HCT116 (cell line): Measurements from ENCODE around the gene AOAH. TPM values are rescaled to one million over a fixed set of nuclear protein-coding genes. Genes with fewer than 3 reads are reported as not detected.

ENCODE experiments used
- ATAC-seq: fragments of 200-7000 bp; cut with Tn5 transposase; 2 replicates; pipeline ENCODE4 v1.9.1; 2020; ENCODE audit warnings: mild to moderate bottlenecking, moderate library complexity
- BruUV-seq: library from RNA; stranded (reverse); fragments of 400-500 nt; replicated peaks from 2 replicates; lab custom pipeline; 2021; lab: Mats Ljungman, UMichigan
- CTCF ChIA-PET: fragments of 300-600 bp; sonication (Branson Sonifier 250); formaldehyde crosslinking; loops from one replicate; lab custom pipeline; 2021; ENCODE audit warnings: antibody characterized with exemption; lab: Charles Lee
- POLR2A ChIA-PET: fragments of 300-600, 350-600 bp; sonication (Branson Sonifier 250); formaldehyde crosslinking; loops from one replicate; lab custom pipeline; 2021; ENCODE audit warnings: antibody characterized with exemption; lab: Charles Lee
- RAD21 ChIA-PET, 2 experiments: fragments of 300-600 bp; sonication (Branson Sonifier 250); formaldehyde crosslinking; loops; one replicate each; lab custom pipeline; 2023; ENCODE audit warnings: low total read pairs in 2 of 2; ENCODE audit not compliant: uncharacterized antibody in 2 of 2, unreplicated experiment in 2 of 2, low non-redundant PET in 1 of 2; lab: Charles Lee
- DNase-seq: peaks from one replicate; pipeline ENCODE4 v3.0.0-alpha.2; 2010; ENCODE audit warnings: low read depth, low spot score
- H2AFZ ChIP-seq: fragments of 200-600 bp; shearing (Covaris generic), sonication (generic); 2 replicates; pipeline ENCODE4 v1.6.1; 2017; ENCODE audit warnings: low read depth, mixed run types, mixed read lengths, antibody characterized with exemption, low read length; ENCODE audit not compliant: poor library complexity, severe bottlenecking
- H3K27ac ChIP-seq: 2 replicates; pipeline ENCODE4 v1.5.1; 2012; ENCODE audit warnings: low read depth, low read length
- H3K27me3 ChIP-seq: fragments of 200-600 bp; sonication (generic); 2 replicates; pipeline ENCODE4 v1.6.1; 2016; ENCODE audit warnings: mixed run types, low read length, mixed read lengths; ENCODE audit not compliant: insufficient read depth
- H3K36me3 ChIP-seq, 2 experiments: fragments of 200-500 bp in 1 of 2; fragments of 200-600 bp in 1 of 2; sonication (Bioruptor generic) in 1 of 2; sonication (generic) in 1 of 2; 2 replicates each; pipeline versions ENCODE4 v1.5.1 to v1.6.1; 2014 to 2016; ENCODE audit warnings: low read length in 2 of 2, inconsistent platforms in 1 of 2, mixed read lengths in 1 of 2, mixed run types in 1 of 2; ENCODE audit not compliant: insufficient read depth in 2 of 2, control insufficient read depth in 1 of 2
- H3K4me1 ChIP-seq, 2 experiments: fragments of 200-600 bp in 1 of 2; sonication (generic) in 1 of 2; 2 replicates each; pipeline versions ENCODE4 v1.5.1 to v1.6.1; 2012 to 2017; ENCODE audit warnings: low read length in 2 of 2, inconsistent platforms in 1 of 2, mild to moderate bottlenecking in 1 of 2, mixed read lengths in 1 of 2, mixed run types in 1 of 2, moderate library complexity in 1 of 2; ENCODE audit not compliant: insufficient read depth in 2 of 2, control insufficient read depth in 1 of 2
- H3K4me2 ChIP-seq: fragments of 200-600 bp; sonication (generic); 2 replicates; pipeline ENCODE4 v1.6.1; 2017; ENCODE audit warnings: mixed run types, low read length, mixed read lengths
- H3K4me3 ChIP-seq, 2 experiments: fragments of 200-600 bp in 1 of 2; sonication (generic) in 1 of 2; replicated peaks in 1 of 2; 2 replicates each; pipeline ENCODE4 v1.5.1; 2011 to 2016; ENCODE audit warnings: low read length in 2 of 2, control low read depth in 1 of 2, low read depth in 1 of 2, mild to moderate bottlenecking in 1 of 2, mixed read lengths in 1 of 2, mixed run types in 1 of 2
- H3K79me2 ChIP-seq: fragments of 200-600 bp; sonication (generic); 2 replicates; pipeline ENCODE4 v1.6.1; 2017; ENCODE audit warnings: mild to moderate bottlenecking, mixed run types, low read length, moderate library complexity, mixed read lengths; ENCODE audit not compliant: insufficient read depth
- H3K9ac ChIP-seq: fragments of 200-600 bp; sonication (generic); 2 replicates; pipeline ENCODE4 v1.6.1; 2016; ENCODE audit warnings: low read length, mixed read lengths
- H3K9me2 ChIP-seq: fragments of 200-600 bp; sonication (generic), shearing (Covaris generic); 2 replicates; pipeline ENCODE4 v1.6.1; 2017; ENCODE audit warnings: mixed run types, mild to moderate bottlenecking, moderate library complexity; ENCODE audit not compliant: insufficient read depth
- H3K9me3 ChIP-seq, 2 experiments: fragments of 200-500 bp in 1 of 2; fragments of 200-600 bp in 1 of 2; sonication (Bioruptor generic) in 1 of 2; sonication (generic) in 1 of 2; 2 replicates each; pipeline ENCODE4 v1.6.1; 2014 to 2017; ENCODE audit warnings: low read length in 2 of 2, mixed read lengths in 2 of 2, inconsistent platforms in 1 of 2, low read depth in 1 of 2, mild to moderate bottlenecking in 1 of 2, mixed run types in 1 of 2, moderate library complexity in 1 of 2; ENCODE audit not compliant: control insufficient read depth in 1 of 2, insufficient read depth in 1 of 2
- H4K20me1 ChIP-seq: fragments of 200-600 bp; sonication (generic), shearing (Covaris generic); 2 replicates; pipeline ENCODE4 v1.6.1; 2017; ENCODE audit warnings: mixed run types, mild to moderate bottlenecking, moderate library complexity; ENCODE audit not compliant: insufficient read depth
- CBX3 ChIP-seq: IDR thresholded peaks from 2 replicates; pipeline ENCODE4 v1.6.1; 2012; ENCODE audit warnings: low read depth
- EGR1 ChIP-seq: IDR thresholded peaks from 2 replicates; pipeline ENCODE4 v1.6.1; 2012; ENCODE audit warnings: low read depth
- ELF1 ChIP-seq: IDR thresholded peaks from 2 replicates; pipeline ENCODE4 v1.6.1; 2012; ENCODE audit warnings: low read depth, borderline replicate concordance
- EZH2 ChIP-seq: fragments of 200-600 bp; sonication (generic); IDR thresholded peaks from 2 replicates; pipeline ENCODE4 v1.6.1; 2017; ENCODE audit warnings: antibody characterized with exemption, mixed run types
- FOSL1 ChIP-seq: IDR thresholded peaks from 2 replicates; pipeline ENCODE4 v1.6.1; 2012; ENCODE audit warnings: low read depth
- JUND ChIP-seq: IDR thresholded peaks from 2 replicates; pipeline ENCODE4 v1.6.1; 2012
- POLR2A ChIP-seq: IDR thresholded peaks from 2 replicates; pipeline ENCODE4 v1.7.0; 2011; ENCODE audit warnings: borderline replicate concordance; ENCODE audit not compliant: insufficient read depth, insufficient read length; ENCODE audit errors: extremely low read depth
- POLR2AphosphoS5 ChIP-seq: IDR thresholded peaks from 2 replicates; pipeline ENCODE4 v1.6.1; 2011; ENCODE audit warnings: mild to moderate bottlenecking, low read depth, low read length, moderate library complexity
- RAD21 ChIP-seq: IDR thresholded peaks from 2 replicates; pipeline ENCODE4 v1.6.1; 2012; ENCODE audit warnings: low read depth, mild to moderate bottlenecking
- REST ChIP-seq: IDR thresholded peaks from 2 replicates; pipeline ENCODE4 v1.6.1; 2012; ENCODE audit warnings: low read depth
- SIN3A ChIP-seq: IDR thresholded peaks from 2 replicates; pipeline ENCODE4 v1.6.1; 2012; ENCODE audit warnings: low read depth
- SRF ChIP-seq: IDR thresholded peaks from 2 replicates; pipeline ENCODE4 v1.6.1; 2012; ENCODE audit warnings: low read depth
- TCF7L2 ChIP-seq: IDR thresholded peaks from 2 replicates; pipeline ENCODE4 v1.7.0; 2011; ENCODE audit warnings: borderline replicate concordance, inconsistent platforms; ENCODE audit not compliant: insufficient read depth, insufficient read length; ENCODE audit errors: extremely low read depth
- YY1 ChIP-seq: IDR thresholded peaks from 2 replicates; pipeline ENCODE4 v1.6.1; 2011; ENCODE audit warnings: low read length, low read depth, moderate library complexity, mild to moderate bottlenecking; ENCODE audit not compliant: insufficient replicate concordance; ENCODE audit errors: extremely low read depth
- ZFX ChIP-seq: fragments of 450-650 bp; IDR thresholded peaks from 2 replicates; pipeline ENCODE4 v1.6.1; 2017
- ZNF274 ChIP-seq: fragments of 200-500 bp; sonication (Bioruptor generic); IDR thresholded peaks from 2 replicates; pipeline ENCODE4 v1.6.1; 2014; ENCODE audit warnings: mild to moderate bottlenecking, low read depth, low read length, inconsistent platforms
- intact Hi-C: fragments of 100-400 bp; cut with micrococcal nuclease; formaldehyde crosslinking; loops from 2 replicates; pipeline ENCODE4 v1.10.0; 2022
- total RNA-seq: library from RNA; stranded (reverse); gene quantifications from one replicate; pipeline ENCODE4 v1.2.1, GENCODE V29; 2021; ENCODE audit not compliant: unreplicated experiment
- TF ChIP-seq, protein P1 (sequence below), 3 experiments: fragments of 200-600 bp in 1 of 3; sonication (generic) in 1 of 3; IDR thresholded peaks in 2 of 3; conservative IDR thresholded peaks in 1 of 3; 2 replicates each; pipeline ENCODE4 v1.5.1; 2012 to 2017; ENCODE audit warnings: low read depth in 2 of 3, low read length in 2 of 3, antibody characterized with exemption in 1 of 3, borderline replicate concordance in 1 of 3, control low read depth in 1 of 3, mild to moderate bottlenecking in 1 of 3, mixed read lengths in 1 of 3, mixed run types in 1 of 3, moderate library complexity in 1 of 3; ENCODE audit not compliant: insufficient read depth in 1 of 3
- TF ChIP-seq, protein P2 (sequence below): IDR thresholded peaks from 2 replicates; pipeline ENCODE4 v1.6.1; 2012

AOAH gene
- total RNA-seq, 1 experiment from 2014 or later, result 1.1 TPM

DNA sequence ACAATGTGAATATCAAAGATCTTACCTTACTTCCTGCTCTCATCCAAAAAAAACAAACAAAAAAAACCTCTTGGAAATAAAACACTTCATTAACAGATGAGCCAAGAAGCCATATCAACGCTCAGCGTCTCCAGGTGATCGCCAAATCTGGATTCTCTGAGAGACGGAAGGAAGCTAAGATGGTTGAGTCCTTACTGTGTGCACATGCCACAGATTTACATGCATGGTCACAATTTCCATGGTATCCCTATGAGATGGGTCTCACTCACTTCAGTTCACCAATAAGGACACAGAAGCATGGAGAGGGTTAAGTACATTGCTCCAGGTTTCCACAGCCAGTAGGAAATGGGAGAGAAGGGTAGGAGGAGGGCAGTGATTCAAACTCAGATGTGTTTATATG lies 1.0 kb downstream of the AOAH start (continued):
- no peak for TF ChIP-seq REST
- no peak for TF ChIP-seq POLR2A
- TF ChIP-seq ZNF274, result no peak
- no peak for TF ChIP-seq YY1
- TF ChIP-seq, protein P1, sequence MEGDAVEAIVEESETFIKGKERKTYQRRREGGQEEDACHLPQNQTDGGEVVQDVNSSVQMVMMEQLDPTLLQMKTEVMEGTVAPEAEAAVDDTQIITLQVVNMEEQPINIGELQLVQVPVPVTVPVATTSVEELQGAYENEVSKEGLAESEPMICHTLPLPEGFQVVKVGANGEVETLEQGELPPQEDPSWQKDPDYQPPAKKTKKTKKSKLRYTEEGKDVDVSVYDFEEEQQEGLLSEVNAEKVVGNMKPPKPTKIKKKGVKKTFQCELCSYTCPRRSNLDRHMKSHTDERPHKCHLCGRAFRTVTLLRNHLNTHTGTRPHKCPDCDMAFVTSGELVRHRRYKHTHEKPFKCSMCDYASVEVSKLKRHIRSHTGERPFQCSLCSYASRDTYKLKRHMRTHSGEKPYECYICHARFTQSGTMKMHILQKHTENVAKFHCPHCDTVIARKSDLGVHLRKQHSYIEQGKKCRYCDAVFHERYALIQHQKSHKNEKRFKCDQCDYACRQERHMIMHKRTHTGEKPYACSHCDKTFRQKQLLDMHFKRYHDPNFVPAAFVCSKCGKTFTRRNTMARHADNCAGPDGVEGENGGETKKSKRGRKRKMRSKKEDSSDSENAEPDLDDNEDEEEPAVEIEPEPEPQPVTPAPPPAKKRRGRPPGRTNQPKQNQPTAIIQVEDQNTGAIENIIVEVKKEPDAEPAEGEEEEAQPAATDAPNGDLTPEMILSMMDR (IDR thresholded peaks at IDR 0.05 in 2 of 3, conservative IDR thresholded peaks at IDR 0.05 in 1 of 3; ENCODE audit: borderline replicate concordance in 1 of 3, insufficient read depth in 1 of 3, low read depth in 2 of 3, low read length in 2 of 3), result no peak
- TF ChIP-seq FOSL1, result no peak

DNA sequence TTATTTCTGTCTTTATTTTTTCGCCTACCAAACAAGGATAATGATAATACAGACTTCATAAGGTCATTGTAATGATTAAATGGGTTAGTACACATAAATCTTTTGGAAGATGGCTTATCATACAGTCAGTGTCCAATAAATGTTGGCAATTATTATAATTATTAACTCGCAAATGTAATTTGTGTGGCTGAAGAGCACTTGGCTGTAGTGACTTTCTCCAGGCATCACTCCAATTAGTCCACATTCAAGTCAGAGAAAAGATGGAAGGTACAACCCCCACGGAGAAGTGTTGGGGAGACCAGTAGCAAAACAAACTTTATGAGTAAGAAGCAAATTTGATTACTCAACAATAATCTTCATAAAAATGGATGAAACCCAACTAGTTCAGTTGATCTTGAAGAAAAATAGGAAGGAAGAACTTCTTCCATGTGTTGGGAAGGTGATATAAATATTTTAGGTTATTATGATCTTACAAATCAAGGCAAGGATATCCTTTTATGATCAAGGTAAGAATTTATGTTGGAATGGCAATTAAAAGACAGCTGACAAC lies 5.1 kb downstream of the AOAH start:
- Histone ChIP-seq H2AFZ (no peak overlapping the region), H3K79me2 (no peaks in the 10 kb centered on the region), H3K4me1 (no peaks in the 10 kb centered on the region), H3K9ac (no peak overlapping the region), H3K36me3 (no peaks in the 10 kb centered on the region), H3K27ac (no peak overlapping the region), H3K4me2 (no peak overlapping the region), H3K4me3 (no peak overlapping the region), H4K20me1 (no peaks in the 10 kb centered on the region), H3K9me2 (no peaks in the 10 kb centered on the region), H3K27me3 (peaks cover 7% of the 10 kb centered on the region; the same call in 1 of the 2 replicates), H3K9me3 (no peaks in the 10 kb centered on the region)
- no TSS peak for BruUV-seq
- no peak for DNase-seq
- CTCF ChIA-PET, result no interaction called here
- ATAC-seq, result no peak
- RAD21 ChIA-PET, result no interaction called here
- intact Hi-C loops, result no loop called here
- POLR2A ChIA-PET, result no interaction called here
- TF ChIP-seq FOSL1, result no peak
- no peak for TF ChIP-seq EZH2
- no peak for TF ChIP-seq EGR1
- TF ChIP-seq RAD21, result no peak
- TF ChIP-seq ELF1, result no peak
- TF ChIP-seq POLR2A, result no peak
- TF ChIP-seq JUND, result no peak
- no peak for TF ChIP-seq SIN3A
- TF ChIP-seq SRF, result no peak
- TF ChIP-seq TCF7L2, result no peak
- TF ChIP-seq, protein P2, sequence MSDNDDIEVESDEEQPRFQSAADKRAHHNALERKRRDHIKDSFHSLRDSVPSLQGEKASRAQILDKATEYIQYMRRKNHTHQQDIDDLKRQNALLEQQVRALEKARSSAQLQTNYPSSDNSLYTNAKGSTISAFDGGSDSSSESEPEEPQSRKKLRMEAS, result no peak
- no peak for TF ChIP-seq ZNF274
- no peak for TF ChIP-seq POLR2AphosphoS5
- no peak for TF ChIP-seq CBX3
- no peak for TF ChIP-seq ZFX
